Astrocyte of the spinal cord (primary cell): ENCODE results near the gene NTN4.

Experiments
- DNase-seq: peaks from one replicate; pipeline ENCODE4 v3.0.0; 2011; ENCODE audit warnings: low read depth, low spot score
- H3K4me3 ChIP-seq: 2 replicates; pipeline ENCODE4 v1.5.1; 2011; ENCODE audit warnings: low read depth, mild to moderate bottlenecking, low read length, moderate library complexity
- CTCF ChIP-seq: IDR thresholded peaks from 2 replicates; pipeline ENCODE4 v1.5.1; 2012; ENCODE audit warnings: low read depth, mild to moderate bottlenecking, low read length, inconsistent platforms
- in situ Hi-C: cut with HindIII; loops from 2 replicates; pipeline ENCODE4 v1.10.0; 2017; ENCODE audit warnings: low sequenced_read_pairs

NTN4 gene

DNA sequence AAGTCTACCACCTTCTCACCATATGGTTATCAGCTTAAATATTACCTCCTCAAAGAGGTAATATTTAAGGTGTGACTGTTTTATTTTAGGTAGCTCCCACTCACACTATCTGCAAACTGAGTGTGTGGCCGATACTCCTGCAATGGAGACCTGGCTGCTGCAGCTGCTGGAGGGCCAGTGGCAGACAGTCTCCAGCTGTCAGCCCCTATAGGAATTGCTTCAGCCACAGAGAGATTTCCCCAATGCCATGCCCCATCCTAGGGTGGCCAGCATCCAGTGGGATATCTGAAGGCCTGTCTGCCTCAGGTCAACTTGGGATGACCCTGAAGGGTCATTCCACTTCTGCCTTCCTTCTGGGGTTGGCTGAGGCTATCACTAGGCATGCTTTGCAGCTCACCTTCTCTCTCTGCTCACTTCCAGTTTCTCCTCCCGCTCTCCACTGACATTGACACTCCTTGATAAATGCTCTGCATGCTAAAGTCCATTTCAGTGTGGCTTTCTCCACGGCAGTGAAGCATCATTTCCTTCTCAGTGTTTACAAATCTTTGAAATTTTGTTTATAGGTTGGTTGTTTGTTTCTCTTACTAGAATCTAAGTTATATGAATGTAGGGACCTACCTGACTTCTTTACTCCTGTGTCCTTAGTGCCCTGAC lies 149.1 kb downstream of the NTN4 start:
- H3K4me3 ChIP-seq: no peak overlapping the region
- in situ Hi-C loops: no loop called here
- no peak for TF ChIP-seq CTCF
- no peak for DNase-seq

DNA sequence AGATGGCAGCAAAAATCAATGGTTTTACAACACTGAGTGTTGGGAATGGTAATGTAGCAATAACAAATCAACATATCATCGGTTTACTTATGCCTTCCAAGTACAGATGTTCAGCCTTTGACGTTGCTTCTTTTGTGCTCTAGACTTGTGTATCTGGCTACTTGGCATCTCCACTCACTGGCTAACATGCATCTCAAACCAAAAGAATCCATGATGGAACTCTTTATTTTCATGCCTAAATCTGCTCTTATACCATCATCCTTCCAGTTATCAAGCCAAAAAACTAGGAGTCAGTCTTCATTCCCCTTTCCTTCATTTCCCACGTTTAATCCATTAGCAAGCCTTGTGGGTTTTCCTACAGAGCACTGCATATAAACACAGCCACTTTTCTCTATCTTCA lies 150.0 kb downstream of the NTN4 start:
- H3K4me3 ChIP-seq: no peak overlapping the region
- in situ Hi-C loops: no loop called here
- no peak for TF ChIP-seq CTCF
- DNase-seq: no peak

DNA sequence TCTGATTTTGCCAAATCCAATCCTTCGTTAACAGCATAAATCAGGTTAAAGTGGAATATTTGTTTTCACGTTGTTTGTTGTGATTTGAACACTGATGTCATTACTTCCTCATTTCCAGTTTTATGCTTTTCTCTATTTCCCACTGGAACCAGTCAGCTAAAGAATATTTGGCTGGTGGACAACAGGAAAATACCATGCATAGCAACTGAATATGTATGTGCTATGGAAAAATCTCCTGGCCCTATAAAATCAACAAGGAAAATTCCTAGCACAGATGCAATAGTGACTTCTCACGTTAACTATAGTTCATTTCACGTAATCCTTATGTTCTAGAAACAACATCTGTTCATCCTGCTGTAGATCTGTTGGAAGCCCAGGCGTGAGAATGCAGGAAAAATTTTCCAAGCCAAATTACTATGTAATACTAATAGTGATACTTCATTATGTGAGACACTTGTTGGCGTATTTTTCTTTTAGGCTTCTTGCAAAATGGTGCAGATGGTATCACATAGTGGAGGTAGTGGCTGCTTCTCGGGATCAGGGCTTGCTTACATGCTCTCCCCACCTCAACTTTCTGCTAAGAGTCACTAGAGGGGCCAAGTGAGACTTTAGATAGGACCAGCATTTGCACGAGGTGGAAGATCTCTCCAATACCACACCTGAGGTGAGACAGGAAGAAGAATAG lies 153.0 kb downstream of the NTN4 start:
- TF ChIP-seq CTCF: no peak
- DNase-seq: peak; percentile 81
- in situ Hi-C loops: no loop called here
- no peak overlapping the region for H3K4me3 ChIP-seq

DNA sequence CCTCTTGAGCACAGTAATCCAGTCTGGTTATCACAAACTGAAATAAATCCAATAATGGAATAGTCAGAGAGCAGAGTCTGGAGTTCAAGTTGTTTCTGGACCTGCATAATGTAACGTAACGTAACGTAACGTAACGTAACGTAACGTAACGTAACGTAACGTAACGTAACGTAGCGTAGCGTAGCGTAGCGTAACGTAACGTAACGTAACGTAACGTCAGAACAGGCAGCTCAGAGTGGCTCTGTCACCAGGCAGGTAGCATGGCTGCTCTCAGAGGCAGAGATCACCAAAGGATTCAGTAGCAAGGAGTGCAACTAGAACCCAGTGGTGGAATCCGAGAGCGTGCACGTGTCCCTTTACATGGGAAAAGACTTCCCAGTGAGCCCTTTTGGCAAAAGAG lies 153.6 kb downstream of the NTN4 start:
- TF ChIP-seq CTCF: no peak
- H3K4me3 ChIP-seq: no peak overlapping the region
- no peak for DNase-seq
- in situ Hi-C loops: no loop called here

- in situ Hi-C loops: no loop called here
- peak; percentile 53 for DNase-seq
- TF ChIP-seq CTCF: no peak
- H3K4me3 ChIP-seq: no peak overlapping the region
Observed at GRCh38 chr12:95634622-95635621, 155.6 kb downstream of the NTN4 start.

DNA sequence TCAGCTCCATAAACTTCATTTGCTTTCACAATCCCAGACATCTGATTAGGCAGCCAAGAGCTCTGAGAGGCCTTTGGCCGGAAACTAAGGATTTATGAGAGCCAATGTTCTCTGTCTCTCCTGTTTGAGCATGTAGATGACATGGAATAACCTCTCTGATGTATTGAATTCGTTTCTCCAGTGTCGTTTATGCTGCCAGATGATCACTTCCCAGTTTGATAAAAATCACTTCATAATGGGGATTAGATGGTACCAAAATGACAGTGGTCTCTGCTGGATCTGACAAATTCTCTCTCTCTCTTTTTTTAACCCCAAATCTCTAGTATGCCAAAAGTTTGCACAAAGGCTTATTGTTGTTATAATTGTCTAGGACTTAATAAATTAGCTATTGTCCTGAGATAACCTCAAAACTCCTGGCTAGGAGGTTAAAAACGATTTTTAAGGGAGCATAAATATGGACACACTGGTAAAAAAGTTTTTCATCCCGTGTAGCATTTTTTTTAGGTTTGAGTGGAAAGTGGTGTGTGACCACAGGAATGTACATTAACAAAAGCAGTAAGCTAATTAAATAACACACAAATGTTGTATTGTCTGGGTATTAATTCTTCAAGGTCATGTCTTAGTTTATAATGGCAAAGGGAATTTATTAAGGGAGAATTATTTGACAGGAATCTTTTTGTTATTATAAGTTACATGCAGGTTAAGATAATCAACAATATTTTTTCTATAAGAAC lies 156.7 kb downstream of the NTN4 start:
- H3K4me3 ChIP-seq: no peak overlapping the region
- in situ Hi-C loops: no loop called here
- DNase-seq: no peak
- no peak for TF ChIP-seq CTCF
